Measurements from ENCODE around the gene COX6B2.
"Not testable (repeated sequence)": the region's sequence is repeated elsewhere in the genome, so short reads cannot be mapped to it uniquely, and the experiment has no call there.

COX6B2 gene

GRCh38 chr19:55341595-55342531, 12.7 kb downstream of the COX6B2 start:
- no peak for DNase-seq

- peak; percentile 74 to 81 for DNase-seq
These were observed 13.3 kb downstream of the COX6B2 start for GRCh38 chr19:55341171-55341588.

- peak; percentile 54 to 74 for DNase-seq
These were observed 13.8 kb downstream of the COX6B2 start for GRCh38 chr19:55340784-55341147.

GRCh38 chr19:55339889-55340783, 14.4 kb downstream of the COX6B2 start:
- no peak for DNase-seq

GRCh38 chr19:55339105-55339888, 15.2 kb downstream of the COX6B2 start, which contains the start of gene KMT5C:
Gene KMT5C (plus strand): TSS chr19:55339876. CDS start chr19:55341937, 2,061 bp downstream.
- DNase-seq: peak; percentile 100

- DNase-seq: no peak
These were observed 18.4 kb downstream of the COX6B2 start for GRCh38 chr19:55336101-55336500.

GRCh38 chr19:55333870-55334269, 20.6 kb downstream of the COX6B2 start:
- DNase-seq: no peak

GRCh38 chr19:55329791-55330190, 24.7 kb downstream of the COX6B2 start:
- DNase-seq: not testable (repeated sequence)

- DNase-seq: peak in 1 of 2 experiments; percentile 41
These were observed 25.7 kb downstream of the COX6B2 start for GRCh38 chr19:55328774-55329318.

- no peak for DNase-seq
These were observed 29.3 kb downstream of the COX6B2 start, which contains the start of gene TMEM150B for GRCh38 chr19:55325172-55325571. Gene TMEM150B (minus strand): TSS chr19:55325341. CDS start chr19:55321036, 4,305 bp downstream.

GRCh38 chr19:55324662-55325061, 29.9 kb downstream of the COX6B2 start:
- no peak for DNase-seq

- no peak for DNase-seq
These were observed 32.2 kb downstream of the COX6B2 start for GRCh38 chr19:55322204-55322885.

GRCh38 chr19:55321466-55322137, 32.9 kb downstream of the COX6B2 start:
- no peak for DNase-seq

GRCh38 chr19:55320844-55321419, 33.6 kb downstream of the COX6B2 start:
- DNase-seq: no peak

GRCh38 chr19:55319785-55320184, 34.7 kb downstream of the COX6B2 start:
- peak; percentile 12 to 26 for DNase-seq

- DNase-seq: no peak
These were observed 37.9 kb downstream of the COX6B2 start for GRCh38 chr19:55316646-55317045.

GRCh38 chr19:55315956-55316525, 38.5 kb downstream of the COX6B2 start:
- DNase-seq: no peak

GRCh38 chr19:55314396-55314795, 40.1 kb downstream of the COX6B2 start:
- no peak for DNase-seq

GRCh38 chr19:55312621-55313512, 41.7 kb downstream of the COX6B2 start:
- no peak for DNase-seq
